Glutamatergic neuron (in vitro differentiated cells): ENCODE data around the gene COPZ1. TPM values are rescaled to one million over a fixed set of nuclear protein-coding genes. Genes with fewer than 3 reads are reported as not detected.

ENCODE experiments used
- DNase-seq: peaks from one replicate; pipeline ENCODE4 v3.0.0; 2022
- H3K27ac Mint-ChIP-seq: one replicate; pipeline ENCODE4 v1.8.0; 2020; ENCODE audit warnings: mild to moderate bottlenecking, mixed read lengths, inconsistent platforms; ENCODE audit not compliant: unreplicated experiment
- H3K27me3 Mint-ChIP-seq: one replicate; pipeline ENCODE4 v1.8.0; 2020; ENCODE audit warnings: mild to moderate bottlenecking, moderate library complexity, mixed read lengths, inconsistent platforms; ENCODE audit not compliant: unreplicated experiment
- H3K36me3 Mint-ChIP-seq: one replicate; pipeline ENCODE4 v1.8.0; 2020; ENCODE audit warnings: mild to moderate bottlenecking, mixed read lengths, inconsistent platforms; ENCODE audit not compliant: unreplicated experiment
- H3K4me1 Mint-ChIP-seq: one replicate; pipeline ENCODE4 v1.8.0; 2020; ENCODE audit warnings: mild to moderate bottlenecking, low read depth, mixed read lengths, inconsistent platforms; ENCODE audit not compliant: unreplicated experiment
- H3K4me3 Mint-ChIP-seq: one replicate; pipeline ENCODE4 v1.8.0; 2020; ENCODE audit warnings: mild to moderate bottlenecking, mixed read lengths, inconsistent platforms; ENCODE audit not compliant: unreplicated experiment
- H3K9me3 Mint-ChIP-seq: one replicate; pipeline ENCODE4 v1.8.0; 2020; ENCODE audit warnings: mild to moderate bottlenecking, moderate library complexity, mixed read lengths, inconsistent platforms; ENCODE audit not compliant: unreplicated experiment
- CTCF ChIP-seq: fragments of 200-600 bp; sonication (generic); IDR thresholded peaks from one replicate; pipeline ENCODE4 v1.5.0; 2021; ENCODE audit not compliant: partially characterized antibody, unreplicated experiment
- total RNA-seq: library from RNA; stranded (reverse); fragmentation: NEBNext Ultra II Directional; extraction: Animal tissue kit (Norgen Biotek cat#: 25700); gene quantifications from one replicate; pipeline ENCODE4 v1.2.1, GENCODE V29; 2021; ENCODE audit not compliant: unreplicated experiment

Gene COPZ1
- total RNA-seq, 1 donor from 2014 or later, result 88.6 TPM

- Mint-ChIP-seq H3K9me3 (peaks cover 4% of the 10 kb centered on the region), H3K27me3 (peaks cover 2% of the 10 kb centered on the region), H3K4me3 (peak overlapping the region; percentile 3), H3K36me3 (no peaks in the 10 kb centered on the region), H3K4me1 (peaks cover 1% of the 10 kb centered on the region), H3K27ac (no peak overlapping the region)
- no peak for TF ChIP-seq CTCF
- DNase-seq, result no peak
These were observed 32.0 kb upstream of the COPZ1 start for GRCh38 chr12:54292931-54293241.

GRCh38 chr12:54294152-54294952 lies 30.6 kb upstream of the COPZ1 start:
- DNase-seq, result peak; percentile 75
- H3K27me3 Mint-ChIP-seq, result peaks cover 2% of the 10 kb centered on the region
- peaks cover 4% of the 10 kb centered on the region for H3K9me3 Mint-ChIP-seq
- no peaks in the 10 kb centered on the region for H3K4me1 Mint-ChIP-seq
- no peaks in the 10 kb centered on the region for H3K36me3 Mint-ChIP-seq
- peak; percentile 70 for TF ChIP-seq CTCF
- H3K4me3 Mint-ChIP-seq, result no peak overlapping the region
- no peak overlapping the region for H3K27ac Mint-ChIP-seq

GRCh38 chr12:54294953-54295566 lies 29.9 kb upstream of the COPZ1 start:
- Mint-ChIP-seq H3K27ac (no peak overlapping the region), H3K9me3 (peaks cover 4% of the 10 kb centered on the region), H3K27me3 (peaks cover 4% of the 10 kb centered on the region), H3K4me1 (peaks cover 2% of the 10 kb centered on the region), H3K4me3 (no peak overlapping the region), H3K36me3 (no peaks in the 10 kb centered on the region)
- TF ChIP-seq CTCF, result no peak
- DNase-seq, result no peak

- TF ChIP-seq CTCF, result no peak
- H3K36me3 Mint-ChIP-seq, result no peaks in the 10 kb centered on the region
- peaks cover 4% of the 10 kb centered on the region for H3K9me3 Mint-ChIP-seq
- peaks cover 4% of the 10 kb centered on the region for H3K27me3 Mint-ChIP-seq
- no peak overlapping the region for H3K27ac Mint-ChIP-seq
- peaks cover 2% of the 10 kb centered on the region for H3K4me1 Mint-ChIP-seq
- no peak for DNase-seq
- H3K4me3 Mint-ChIP-seq, result no peak overlapping the region
These were observed 28.4 kb upstream of the COPZ1 start for GRCh38 chr12:54296393-54297099.
